GM21576 (cell line): ENCODE results near the gene KRT80.

Experiments
- ATAC-seq: cut with Tn5 transposase; IDR thresholded peaks from one replicate; pipeline ENCODE4 v1.9.1; 2021; ENCODE audit warnings: mild to moderate bottlenecking, moderate library complexity; ENCODE audit not compliant: unreplicated experiment

Gene KRT80

DNA sequence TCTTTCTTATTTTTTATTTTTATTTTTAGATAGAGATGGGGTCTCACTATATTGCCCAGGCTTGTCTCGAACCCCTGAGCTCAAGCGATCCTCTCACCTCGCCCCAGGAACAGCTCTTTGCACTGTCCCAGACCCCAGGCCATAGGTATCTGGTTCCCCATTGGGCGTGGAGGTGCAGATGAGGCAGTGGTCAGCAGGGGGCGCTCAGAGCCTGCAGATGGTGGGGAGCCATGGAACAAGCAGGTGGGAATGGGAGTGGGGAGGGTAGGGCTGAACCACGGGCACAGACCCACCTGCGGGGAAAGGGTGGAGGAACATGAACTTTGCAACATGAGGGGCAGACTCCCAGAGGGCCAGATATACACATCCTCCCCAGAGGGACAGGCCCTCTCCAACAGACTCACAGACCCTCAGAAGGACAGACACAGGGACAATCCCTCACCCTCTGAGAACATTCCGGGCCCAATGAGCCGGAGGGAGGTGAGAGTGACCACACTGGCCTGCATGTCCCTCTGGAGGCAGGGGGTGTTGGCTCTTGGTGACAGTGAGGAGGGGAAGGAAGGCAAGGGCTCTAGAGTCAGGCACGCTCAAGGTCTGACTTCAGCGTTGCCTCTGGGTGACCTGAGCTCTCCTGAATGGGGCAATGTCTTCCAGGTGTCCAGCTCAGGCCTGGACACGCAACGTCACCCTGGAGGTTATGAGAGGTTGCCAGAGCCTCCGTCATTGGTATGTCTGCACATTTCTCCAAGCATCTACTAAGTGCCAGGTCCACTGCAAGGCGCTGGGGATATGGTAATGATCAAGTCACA, 34.9 kb downstream of the KRT80 start:
- ATAC-seq, result no peak

GRCh38 chr12:52156311-52156710, 35.5 kb downstream of the KRT80 start:
- ATAC-seq, result no peak

DNA sequence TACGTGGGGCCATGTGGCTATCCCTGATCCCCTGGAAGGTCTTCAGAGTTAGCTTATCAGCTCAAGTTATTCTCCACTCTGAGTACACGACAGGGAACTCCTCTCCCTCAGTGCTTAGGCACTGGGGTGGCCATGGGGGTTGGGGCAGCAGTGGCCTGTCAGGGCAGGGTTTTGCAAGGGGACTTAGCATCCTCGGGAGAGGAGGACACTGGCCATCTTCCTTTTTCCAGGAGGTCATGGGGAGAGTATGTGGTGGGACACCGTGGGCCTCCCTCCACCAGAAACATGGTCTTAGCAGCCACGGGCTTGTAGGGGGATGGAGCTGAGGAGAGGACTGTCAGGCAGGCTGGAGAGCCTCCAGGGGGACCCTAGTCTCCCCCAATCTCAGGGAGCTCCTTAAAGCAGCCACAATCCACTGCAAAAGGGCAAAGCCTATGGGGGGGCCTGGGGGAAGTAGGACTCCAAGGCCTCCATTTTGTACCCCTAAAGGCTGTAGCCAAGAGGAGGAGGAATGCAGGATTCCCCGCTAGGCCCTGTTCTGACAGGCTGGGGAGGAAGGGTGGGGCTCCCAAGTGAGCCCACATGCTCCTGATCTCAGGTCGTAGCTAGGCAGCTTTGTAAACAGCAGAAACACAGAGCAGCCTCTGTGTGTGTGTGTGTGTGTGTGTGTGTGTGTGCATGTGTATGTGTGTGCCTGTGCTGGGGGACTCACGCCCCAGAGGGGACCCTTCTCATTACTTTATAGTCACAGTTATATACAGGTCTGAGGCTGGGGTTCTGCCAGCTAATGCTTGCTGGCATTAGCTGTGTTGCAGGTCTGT, 36.6 kb downstream of the KRT80 start:
- no peak for ATAC-seq

GRCh38 chr12:52152905-52153317, 38.9 kb downstream of the KRT80 start:
- no peak for ATAC-seq

DNA sequence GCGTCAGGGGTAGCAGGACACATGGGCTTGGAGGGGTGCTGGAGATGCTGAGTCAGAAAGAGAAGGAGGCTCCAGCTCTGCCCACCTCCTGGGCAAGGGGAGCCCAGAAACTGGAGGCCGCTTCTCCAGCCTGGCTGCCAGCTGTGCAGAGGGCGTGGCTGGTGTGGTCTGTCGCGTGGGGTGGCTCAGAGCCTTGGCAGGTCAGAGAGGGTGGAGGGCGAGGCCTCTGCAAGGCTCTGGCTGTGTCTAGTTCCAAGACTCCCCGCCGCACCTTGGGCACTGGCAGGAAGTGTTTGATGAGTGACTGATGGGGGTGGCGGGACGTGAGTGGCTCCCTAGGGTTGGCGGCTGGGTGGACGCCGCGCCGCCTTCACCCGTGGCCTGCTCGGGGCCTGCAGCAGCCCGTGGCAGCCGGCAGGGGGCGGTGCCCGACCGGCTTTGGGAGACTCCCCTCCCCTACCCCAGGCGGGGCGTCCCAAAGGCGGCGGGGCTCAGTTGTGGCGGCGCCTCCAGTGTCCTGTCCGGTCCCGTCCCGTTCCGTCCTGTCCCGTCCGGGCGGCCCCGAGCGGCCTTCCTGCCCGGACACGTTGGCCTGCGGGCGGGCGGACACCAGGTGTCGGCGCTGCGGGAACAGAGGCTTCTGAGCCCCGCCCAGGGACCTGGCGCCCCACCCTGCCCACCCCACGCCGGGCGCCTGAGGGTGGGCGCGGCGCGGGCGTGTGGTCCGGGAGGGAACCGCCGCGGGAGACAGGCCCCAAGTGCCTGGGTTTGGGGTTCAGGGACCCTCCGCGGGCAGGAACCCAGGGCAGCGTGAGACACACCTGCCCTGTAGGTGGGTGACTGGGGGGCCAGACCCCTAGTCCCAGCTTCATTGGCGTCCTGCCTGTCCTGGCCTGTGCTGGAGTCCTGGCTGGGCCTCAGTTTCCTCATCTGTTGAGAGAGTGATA, 39.7 kb downstream of the KRT80 start:
- ATAC-seq, result no peak

DNA sequence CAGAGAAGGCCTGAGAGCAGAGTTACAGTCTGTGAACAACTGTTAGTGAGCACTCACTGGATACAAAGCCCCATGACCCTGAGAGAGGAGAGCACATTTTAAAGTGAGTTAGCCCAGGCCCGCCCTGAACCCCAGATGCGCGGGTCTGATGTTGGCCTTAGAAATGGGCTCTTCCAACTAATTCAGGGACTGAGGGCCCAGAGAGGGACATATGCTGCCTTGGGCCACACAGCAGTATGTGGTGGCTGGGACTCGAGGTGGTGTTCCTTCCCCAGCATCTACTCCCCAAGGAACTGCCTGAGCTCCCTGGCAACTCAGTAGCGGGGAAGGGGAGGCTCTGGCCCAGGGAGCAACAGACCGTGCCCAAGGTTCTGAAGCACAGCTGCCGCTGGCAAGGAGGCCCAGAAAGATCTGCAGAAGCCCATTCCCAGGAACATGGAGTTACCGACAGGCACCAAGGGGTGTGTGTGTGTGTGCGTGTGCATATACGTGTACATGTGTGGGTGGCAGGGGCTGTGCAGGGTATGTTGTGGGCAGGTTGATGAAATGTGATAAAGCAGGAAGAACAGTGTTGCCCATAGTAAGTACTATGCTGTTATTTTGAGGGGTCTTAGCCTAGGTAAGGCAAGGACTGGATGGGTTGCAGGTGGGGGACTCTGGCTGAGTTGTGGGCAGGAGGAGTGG, 40.5 kb downstream of the KRT80 start:
- ATAC-seq, result no peak

DNA sequence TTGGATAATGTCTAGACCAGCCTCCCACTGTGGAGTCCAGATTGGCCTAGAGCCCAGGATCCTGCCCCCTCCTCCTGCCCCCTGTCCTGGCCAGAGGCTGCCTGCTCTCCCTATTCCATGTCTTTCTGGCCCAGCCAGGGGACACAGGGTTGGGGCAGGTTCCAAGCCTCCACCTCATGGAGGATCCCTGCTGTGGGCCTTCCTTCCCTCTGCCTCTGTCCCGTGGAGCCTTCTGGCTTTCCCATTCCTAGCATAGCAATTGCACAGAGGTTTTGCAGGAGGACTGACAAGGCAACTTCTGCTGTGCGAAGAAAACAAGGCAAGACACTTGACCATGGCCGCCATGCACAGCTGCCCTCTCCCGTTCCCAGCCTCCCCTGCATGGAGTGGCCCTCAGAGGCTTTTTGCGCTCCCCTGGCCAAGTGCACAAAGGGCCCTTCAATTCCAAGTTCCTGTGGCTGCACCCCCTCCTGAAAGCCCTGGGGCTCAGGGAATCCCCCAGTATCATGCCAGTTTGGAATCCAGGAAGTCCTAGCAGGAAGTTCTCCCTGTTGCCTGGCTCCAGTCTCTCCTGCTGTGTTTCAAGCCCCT, 42.1 kb downstream of the KRT80 start:
- ATAC-seq, result no peak

- ATAC-seq, result no peak
These were observed 42.6 kb downstream of the KRT80 start for GRCh38 chr12:52149182-52149641.

DNA sequence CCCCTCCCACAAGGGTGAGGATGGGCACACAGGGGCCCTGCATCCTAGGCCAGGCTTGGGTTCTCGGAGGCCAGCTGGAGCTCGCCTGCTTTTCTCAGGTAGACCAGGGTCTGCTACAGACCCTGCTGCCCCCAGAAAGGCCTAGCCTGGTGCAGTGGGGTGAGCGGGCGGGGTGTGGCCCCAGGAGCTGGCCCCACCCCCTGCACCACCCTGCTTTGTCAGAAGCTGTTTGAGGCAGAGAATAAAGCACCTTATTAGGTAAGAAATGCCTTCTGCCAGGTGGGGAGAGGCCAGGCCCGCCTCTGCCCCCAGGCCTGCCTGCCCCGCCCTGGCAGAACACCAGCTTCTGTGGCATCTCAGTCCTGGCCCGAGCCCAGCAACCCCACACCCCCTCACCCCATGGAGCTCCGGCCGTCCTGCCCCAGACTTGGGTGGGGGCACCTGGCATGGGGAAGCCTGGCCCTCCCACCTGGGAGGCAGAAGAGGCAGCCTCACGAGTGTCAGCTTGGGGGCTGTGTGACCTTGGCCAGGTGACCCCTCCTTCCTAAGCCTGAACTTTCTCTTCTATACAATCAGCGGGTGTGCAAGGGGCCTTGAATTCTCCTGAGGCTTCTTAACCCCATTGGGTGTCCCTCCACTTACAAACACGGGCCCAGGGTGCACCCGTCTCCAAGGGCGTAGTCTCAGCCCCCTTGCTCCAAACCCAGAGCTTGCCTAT, 43.2 kb downstream of the KRT80 start:
- ATAC-seq, result no peak

- ATAC-seq, result no peak
These were observed 43.8 kb downstream of the KRT80 start for GRCh38 chr12:52147964-52148463.

GRCh38 chr12:52147367-52147963, 44.3 kb downstream of the KRT80 start:
- no peak for ATAC-seq

GRCh38 chr12:52146822-52147366, 44.9 kb downstream of the KRT80 start:
- ATAC-seq, result no peak

DNA sequence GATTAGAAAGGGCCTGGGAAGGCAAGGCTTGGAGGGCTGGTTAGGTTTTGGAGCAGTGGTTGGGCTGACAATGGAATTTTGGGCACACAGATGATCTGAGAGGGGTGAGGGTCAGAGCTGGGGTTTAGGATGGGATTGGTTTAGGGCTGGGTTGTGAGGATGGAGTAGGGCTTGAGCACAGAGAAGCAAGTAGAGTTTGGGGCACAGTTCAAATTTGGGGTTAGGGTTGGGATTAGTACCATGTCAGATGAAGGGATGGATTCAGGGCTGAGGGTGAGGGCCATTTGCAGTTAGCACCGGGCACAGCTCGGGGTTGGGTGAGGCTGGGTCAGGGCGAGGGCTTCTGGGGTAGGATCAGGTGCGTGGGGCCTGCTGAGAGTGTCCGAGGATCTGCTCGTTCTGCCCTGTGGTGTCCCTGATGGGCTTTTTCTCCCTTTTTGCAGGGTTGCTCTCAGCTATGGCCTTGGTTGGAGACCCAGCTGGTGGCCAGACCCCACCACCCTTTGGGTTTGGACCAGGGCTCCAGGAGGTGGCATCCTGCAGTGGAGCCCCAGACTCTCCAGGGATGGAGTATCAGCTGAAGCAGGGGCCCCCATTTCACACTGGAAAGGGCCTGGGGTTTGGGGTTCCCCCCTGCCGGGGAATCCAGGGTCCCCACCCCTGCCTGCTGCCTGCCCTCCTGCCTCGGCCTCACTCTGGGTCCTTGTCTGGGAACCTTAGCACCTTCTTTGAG, 45.6 kb downstream of the KRT80 start:
- no peak for ATAC-seq

DNA sequence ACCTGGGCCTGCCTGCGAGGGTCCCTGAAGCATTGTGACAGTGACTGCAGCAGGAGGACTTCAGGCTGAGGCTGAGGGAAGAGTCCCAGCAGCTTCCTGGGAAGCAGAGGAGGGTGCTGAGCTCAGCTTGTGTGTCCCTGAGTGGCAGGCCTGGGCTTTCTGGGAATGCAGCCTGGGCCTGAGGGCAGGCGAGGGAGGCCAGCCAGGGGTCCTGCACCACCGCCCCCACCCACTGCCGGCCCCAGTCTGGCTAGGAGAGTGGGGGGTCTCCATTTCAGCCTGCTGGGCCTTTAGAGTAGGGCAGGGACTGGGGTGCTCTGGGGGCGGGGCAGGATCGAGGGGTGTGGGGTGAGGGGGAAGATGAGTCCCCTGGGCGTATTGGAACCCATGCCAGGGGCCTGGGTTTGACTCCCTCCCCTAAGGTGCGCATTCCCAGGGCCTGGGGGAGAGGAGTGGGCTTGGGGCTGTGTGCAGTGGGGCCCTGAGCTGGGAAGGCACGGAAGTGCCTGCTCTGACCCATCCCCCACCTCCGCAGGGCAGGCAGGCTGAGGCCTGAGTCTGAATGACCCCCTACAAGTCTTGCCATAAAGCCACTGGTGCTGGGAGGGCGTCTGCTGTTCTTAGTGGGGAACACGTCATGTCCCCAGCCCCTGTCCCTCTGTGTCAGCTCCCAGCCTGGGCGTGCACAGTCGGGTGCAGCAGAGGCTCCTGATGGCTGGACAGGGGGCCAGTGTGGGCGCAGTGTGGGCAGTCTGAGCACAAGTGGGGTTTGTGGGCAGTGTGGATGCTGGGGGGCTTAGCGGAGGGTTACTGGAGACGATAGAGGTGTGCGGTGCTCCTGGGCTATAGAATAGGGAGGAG, 46.4 kb downstream of the KRT80 start:
- ATAC-seq, result no peak

DNA sequence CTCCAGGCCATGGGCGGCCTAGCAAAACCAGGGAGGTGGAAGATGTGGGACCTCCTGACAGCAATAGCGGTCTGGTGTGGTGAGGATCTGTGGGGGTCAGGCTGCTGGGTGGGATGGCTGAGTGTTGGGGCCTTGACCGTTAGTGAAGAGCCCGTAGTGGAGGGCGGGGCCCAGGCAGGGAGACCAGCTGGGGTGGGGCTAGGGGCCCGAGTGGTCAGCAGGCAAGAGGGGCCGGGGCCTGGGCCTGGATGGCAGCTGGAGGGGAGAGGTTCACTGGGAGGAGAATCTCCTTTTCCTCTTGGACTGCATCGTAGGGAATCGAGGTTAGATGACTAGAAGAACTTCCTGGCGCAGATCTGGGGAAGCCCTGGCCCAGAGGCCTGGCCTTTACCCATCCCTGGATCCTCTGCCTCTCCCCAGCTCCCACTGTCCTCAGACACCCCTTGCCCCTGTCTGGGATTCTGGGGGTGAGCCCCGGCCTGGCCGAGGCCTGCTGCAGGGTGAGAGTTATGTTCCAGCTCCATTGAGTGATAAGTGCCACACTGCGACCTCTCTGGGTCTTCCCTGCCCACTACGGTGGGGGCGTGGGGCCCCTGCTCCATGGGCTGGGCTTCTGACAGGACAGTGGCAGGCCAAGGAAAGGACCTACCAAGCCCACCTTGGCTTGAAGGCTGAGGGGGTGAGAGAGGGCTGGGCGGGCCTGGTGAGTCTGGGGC, 47.1 kb downstream of the KRT80 start:
- no peak for ATAC-seq

- ATAC-seq, result no peak
These were observed 49.4 kb downstream of the KRT80 start for GRCh38 chr12:52142431-52142830.
